Measurements from ENCODE around the gene GTF2H1.
"Not testable (repeated sequence)": the region's sequence is repeated elsewhere in the genome, so short reads cannot be mapped to it uniquely, and the experiment has no call there.

GTF2H1 gene

DNA sequence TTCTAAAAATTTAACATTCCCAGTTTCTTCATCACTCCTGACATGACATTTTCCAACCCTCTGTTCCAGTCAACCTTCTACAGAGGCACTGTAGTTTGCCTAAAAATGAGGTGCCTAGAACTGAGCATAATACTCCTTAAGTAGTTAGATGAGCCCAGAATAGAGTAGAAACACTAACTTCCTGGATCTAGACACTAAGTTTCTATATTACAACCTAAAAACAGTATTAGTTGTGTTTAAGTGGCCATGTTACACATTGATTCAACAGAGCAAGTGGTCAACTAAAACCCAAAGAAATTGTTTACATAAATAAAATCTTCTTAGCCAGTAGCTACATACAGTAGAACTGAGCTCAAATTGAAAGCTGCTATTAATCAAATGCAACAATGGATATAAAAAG is 1.8 kb upstream of the GTF2H1 start:
- no peak for DNase-seq

DNA sequence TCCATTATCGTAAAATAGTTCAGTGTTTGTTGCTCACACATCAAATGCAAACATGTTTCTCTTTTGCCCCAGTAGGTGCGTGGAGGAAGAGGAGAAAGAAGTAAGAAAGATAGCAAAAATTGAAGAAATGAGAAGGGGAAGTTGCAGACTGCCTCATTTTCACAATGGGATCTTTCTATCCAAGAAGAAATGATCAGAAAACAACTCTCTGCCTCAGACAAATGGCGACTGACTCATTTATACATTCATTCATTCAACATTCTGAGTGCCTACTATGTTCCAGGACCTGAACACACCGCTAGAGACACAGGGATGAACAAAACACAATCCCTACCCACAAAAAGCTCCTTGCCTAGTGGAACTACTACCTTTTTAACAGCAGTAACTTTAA is 794 bp upstream of the GTF2H1 start:
- DNase-seq: no peak

DNA sequence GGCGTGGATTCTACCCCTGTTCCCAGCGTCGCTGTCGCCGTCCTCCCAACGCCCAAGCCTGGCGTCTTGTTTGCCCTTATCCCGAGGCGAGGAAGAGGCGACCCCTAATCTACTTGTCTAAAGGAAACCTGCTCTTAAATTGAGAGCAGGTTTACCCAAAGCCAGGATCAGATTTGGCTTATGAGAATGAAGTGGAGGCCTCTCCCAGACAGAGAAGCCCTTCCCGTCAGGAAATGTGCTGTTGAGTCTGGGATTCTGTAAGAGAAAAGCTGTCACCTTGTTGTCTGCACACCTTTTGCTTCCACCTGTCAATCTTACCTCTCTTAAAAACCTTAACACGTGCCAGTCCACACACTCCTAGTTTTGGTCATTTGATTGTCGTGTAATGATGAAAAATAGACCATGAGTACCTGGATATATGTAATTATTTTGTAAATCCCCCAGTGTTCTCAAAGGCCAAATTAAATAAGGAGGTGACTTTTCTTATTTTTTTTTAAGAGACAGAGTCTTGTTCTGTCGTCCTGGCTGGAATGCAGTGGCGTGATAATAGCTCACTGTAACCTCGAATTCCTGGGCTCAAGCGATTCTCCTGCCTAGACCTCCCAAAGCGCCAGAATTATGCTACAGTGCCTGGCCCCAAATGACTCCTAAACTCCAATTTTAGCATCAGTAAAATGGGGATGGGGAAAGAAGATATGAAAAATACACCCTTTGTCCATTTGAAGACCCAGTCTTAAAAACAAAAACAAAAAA is 627 bp downstream of the GTF2H1 start:
- no peak for DNase-seq

DNA sequence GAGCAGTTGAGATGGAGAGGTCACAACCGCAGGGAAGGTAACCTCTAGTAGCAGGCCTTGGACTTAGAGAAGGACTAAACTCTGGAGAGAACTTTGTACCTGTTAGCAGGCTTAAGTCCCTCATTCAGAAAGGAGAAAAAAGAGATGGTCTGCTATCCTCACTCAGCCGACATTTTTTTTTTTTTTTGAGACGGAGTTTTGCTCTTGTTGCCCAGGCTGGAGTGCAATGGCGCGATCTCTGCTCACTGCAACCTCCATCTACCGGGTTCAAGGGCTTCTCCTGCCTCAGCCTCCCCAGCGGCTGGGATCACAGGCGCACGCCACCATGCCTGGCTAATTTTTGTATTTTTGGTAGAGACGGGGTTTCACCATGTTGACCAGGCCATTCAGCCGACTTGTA is 1.5 kb downstream of the GTF2H1 start:
- not testable (repeated sequence) for DNase-seq

DNA sequence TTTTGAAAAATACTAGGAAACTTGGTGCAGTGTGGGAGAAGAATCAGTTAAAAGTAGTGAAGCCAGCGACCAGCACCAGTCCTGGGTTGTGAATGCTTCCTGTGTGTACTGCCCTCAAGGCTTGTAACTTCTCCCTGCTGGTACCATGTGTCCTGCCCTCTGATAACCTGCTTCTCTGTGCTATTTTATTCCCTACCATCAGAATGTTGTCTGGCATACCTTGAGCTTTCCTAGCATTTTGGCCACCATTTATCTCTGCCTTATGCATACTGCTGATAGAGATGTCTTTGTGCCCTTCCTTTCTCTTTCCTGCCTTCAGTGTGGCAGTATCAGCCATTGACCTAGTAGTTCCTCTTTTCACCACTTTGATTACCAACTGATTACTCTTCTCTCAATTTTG is 2.0 kb downstream of the GTF2H1 start:
- no peak for DNase-seq

DNA sequence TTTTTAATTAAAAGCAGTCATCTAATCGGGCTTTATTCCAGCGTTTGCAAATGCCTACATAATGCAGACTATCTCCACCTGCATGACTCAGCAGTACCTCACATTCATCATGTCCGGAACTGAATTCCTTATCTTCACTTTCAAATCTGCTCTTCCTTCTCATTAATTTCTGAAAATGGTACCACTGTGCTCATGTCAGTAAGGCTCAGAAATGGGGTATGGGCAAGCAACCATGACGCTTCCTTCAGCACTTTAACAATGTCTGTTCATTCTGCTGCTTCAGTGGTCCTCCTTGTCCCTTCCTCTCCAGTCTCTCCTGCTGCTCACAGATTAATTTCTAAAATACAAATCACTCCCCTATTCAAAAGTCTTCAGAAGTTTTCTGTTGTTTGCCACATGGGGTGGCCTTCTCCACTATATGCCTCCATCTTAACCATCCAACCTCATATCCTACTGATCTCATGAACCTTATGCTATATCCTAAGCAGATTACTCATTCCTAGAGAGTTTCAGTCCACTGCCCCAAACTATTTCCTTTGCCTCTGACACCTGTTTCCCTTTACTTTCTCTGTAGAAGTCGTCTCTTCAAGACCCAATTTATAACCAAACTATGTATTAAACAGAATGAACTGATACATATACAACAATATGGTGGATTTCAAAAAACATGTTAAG is 7.0 kb downstream of the GTF2H1 start:
- DNase-seq: no peak

DNA sequence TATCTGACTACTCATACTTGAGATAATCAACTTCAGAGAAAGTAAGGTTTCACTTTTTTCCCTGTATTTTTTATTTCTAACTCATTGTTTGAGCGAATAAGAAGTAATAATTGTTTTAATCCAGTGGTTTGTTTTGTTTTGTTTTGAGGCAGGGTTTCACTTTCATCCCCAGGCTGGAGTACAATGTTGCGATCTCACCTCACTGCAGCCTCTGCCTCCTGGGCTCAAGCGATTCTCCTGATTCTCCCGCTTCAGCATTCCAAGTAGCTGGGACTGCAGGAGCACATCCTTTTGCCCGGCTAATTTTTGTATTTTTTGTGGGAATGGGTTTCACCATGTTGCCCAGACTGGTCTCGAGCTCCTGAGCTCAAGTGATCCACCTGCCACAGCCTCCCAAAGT is 8.6 kb downstream of the GTF2H1 start:
- DNase-seq: no peak

DNA sequence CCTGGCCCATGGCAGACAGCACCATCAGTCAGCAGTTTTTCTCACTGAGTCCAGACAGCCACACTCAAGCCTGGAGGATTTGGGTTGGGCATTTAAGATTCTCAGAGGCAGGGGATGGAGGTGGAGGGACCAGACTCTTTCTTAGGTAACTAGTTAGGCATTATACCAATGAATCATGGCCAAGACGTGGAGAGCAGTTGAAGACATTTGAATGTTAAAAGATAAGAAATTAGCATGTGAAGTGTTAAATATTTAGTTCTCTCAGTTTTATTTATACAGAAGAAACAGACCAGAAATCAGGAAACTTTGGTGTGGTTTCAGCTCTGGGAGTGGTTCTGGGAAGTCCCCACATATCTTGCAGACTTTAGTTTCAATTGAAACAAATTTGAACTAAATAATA is 9.9 kb downstream of the GTF2H1 start:
- DNase-seq: no peak

DNA sequence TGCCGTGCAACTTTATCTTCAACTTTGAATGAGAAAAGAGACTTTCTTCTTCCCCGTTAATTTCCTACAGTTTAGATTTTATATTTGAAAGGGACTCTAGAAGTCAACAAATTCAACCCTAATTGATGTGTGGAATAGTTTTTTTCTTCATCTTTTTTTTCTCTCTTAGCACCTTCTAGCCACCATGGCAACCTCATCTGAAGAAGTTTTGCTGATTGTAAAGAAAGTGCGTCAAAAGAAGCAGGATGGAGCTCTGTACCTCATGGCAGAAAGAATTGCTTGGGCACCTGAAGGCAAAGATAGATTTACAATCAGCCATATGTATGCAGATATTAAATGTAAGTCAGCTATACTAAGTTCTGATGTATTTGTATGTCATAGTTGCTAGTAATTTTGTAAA is 10.5 kb downstream of the GTF2H1 start:
- DNase-seq: no peak

DNA sequence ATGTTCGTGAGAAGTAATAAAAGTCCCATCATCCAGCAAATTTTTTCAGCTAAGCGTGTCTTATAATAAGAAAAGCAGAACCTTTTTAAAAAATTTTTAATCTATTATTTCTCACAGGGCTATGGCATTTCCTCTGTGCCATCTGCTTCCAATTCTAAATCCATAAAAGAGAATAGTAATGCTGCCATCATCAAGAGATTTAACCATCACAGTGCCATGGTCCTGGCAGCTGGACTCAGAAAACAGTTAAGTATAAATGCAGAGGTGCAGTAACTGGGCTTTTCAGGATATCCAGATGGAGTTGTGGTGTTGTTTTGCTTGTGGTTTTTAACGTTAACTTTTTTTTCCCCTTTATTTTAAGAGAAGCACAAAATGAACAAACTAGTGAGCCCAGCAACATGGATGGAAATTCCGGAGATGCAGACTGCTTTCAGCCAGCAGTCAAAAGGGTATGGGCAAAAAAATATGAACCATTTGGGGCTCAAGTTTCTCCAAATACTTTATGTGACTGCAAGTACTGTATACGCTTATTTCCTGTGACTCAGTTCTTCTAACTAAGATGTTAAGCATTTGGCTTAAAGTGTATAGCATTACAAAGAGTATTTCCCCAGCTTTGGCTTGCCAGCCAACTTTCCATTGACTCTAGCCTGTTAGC is 25.2 kb downstream of the GTF2H1 start:
- DNase-seq: no peak

DNA sequence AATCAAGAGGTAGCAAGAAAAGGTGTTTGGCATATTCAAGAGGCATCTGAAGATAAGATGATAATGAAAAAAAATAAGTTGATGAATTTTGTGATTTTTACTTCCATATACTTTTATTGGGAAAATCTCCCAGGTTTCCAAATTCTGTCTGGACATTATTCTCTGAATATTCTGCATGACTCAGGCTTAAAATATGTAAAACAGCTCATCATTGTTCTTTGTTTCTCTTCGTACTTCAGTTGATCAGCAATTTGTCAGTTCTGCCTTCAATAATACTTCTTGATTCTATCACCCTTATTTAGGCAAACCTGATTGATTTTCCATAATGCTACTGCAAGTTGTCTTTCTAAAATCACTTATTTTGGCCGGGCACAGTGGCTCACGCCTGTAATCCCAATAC is 30.2 kb downstream of the GTF2H1 start:
- no peak for DNase-seq

DNA sequence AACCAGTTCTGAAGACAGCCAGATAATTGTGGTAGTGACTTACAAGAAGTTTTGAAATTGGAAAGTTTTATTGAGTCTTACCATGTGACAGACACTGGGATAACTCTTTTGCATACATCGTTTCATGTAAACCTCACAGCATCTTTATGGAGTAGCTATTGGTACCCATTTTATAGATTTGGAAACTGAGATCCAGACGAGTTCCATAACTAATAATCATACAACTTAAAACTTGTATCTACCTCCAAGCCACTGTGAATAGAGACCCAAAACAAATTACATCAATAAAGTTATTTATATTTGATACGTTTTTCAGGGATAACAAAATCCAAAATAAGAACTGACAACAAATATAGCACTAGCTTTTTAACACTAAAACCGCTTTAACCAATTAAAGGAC is 36.3 kb downstream of the GTF2H1 start:
- DNase-seq: no peak

DNA sequence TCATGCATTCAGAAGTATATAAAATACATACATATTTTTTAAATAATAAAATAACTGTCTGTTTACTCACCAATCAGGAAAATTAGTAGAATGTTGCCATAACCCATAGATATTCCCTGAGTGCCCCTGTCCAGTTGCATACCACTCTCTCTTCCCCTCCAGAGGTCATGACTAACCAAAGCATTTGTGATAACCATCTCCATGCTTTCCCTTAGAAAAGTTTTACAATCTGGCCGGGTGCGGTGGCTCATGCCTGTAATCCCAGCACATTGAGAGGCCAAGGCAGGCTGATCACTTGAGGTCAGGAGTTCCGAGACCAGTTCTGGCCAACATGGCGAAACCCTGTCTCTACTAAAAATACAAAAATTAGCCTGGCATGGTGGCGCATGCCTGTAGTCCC is 38.8 kb downstream of the GTF2H1 start:
- no peak for DNase-seq

DNA sequence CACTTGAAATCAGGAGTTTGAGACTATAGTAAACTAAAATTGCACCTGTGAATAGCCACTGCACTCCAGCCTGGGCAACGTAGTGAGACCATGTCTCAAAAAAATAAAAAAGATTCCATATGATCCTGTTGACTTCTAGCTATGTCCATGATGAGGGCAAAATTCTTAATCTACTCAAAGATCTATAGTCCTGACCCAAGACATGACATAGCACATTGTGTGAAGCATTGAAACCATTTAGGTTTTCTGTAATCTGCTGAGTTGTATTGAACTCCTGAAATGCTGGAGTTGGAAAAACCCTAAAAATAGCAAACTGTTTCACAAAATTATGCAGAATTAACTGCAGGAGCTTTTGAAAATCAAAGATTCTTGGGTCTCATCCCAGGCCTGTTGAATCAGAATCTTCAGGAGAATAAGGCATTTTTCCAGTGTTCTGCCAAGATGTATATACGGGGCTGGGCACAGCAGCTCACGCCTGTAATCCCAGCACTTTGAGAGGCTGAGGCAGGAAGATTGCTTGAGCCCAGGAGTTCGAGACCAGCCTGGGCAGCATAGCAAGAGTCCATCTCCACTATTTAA is 42.2 kb downstream of the GTF2H1 start:
- DNase-seq: no peak

DNA sequence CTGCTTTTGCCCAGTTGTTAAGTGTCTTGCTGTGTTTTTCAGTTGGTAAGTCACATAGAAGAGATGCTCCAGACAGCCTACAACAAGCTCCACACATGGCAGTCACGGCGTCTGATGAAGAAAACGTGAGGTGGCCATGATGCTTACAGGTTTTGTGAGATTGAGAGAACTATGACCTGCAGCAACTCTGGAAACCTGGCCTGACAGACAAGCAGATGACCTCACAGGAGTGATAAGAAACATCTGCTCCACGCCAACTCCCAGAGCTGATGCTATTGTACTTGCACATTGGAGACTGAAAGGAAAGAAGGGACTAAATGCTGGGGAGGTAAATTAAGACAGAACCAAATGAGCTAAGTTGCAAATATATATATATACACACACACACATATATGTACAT is 43.4 kb downstream of the GTF2H1 start:
- no peak for DNase-seq

DNA sequence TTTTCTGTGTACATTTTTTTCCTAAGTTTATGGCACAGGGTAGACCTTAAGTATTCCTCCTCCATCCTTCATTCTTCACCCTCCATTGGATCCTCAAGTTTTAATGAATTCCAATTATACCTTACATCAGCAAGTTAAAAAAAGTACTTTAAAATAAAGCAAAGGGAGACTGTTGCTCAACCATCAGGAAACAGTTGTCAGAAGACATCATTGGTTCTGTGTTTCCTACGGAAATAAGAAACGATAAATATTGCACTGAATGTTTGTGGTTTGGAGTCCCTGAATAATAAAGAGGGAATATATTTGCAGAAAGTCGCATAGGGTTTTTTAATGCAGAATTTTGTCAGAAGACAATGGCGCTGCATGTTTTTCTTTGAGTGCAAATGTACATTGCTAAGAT is 43.9 kb downstream of the GTF2H1 start:
- no peak for DNase-seq

DNA sequence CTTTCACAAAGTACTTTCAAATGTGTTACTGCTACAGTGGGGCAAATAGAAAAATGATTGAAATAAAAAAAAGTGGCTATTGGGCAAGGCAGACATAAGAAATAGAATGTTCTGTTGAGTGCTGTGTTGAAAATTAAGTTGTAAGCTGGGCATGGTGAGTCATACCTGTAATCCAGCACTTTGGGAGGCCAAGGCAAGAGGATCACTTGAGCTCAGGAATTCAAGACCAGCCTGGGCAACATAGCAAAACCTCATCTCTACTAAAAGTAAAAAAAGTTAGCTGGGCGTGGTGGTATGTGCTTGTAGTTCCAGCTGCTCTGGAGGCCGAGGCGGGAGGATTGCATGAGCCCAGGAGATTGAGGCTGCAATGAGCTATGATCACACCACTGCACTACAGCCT is 45.1 kb downstream of the GTF2H1 start:
- DNase-seq: no peak

DNA sequence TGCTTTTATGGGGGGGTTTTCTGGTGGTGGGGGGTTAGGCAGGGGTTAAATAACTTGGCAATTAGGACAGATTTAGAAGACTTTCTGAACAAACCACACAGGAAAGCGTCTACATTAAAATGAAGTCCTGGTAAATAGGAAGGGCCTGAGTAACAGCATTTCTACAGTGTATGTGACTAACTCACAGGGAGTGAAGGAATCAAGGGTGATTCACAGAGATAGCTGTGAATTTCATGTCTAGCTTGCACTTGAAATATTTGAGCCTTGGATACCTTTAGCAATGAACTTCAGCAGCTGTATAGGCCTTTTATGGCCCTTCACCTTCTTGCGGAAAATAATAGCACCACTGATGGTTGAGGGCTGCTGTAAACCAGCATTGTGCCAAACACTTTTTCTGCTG is 45.9 kb downstream of the GTF2H1 start:
- DNase-seq: no peak

DNA sequence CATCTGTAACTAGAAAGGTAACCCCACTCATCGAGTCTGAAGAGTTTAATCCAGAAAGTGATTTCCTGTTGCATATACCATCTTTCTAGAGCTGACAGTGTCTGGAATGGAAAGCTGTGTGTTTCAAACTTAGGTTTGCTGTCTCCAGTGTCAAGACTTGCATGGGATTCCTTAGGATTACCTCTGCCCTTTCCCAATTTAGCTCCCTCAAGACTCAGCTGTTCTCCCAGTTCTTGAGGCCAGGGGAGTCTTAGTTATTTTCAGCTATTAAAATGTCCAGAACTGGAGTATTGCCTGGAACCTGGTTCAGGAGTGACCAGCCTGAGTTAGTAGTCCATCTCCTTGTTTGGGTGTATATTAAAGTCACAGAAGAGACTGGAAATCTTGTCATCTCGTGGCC is 47.0 kb downstream of the GTF2H1 start:
- DNase-seq: no peak

DNA sequence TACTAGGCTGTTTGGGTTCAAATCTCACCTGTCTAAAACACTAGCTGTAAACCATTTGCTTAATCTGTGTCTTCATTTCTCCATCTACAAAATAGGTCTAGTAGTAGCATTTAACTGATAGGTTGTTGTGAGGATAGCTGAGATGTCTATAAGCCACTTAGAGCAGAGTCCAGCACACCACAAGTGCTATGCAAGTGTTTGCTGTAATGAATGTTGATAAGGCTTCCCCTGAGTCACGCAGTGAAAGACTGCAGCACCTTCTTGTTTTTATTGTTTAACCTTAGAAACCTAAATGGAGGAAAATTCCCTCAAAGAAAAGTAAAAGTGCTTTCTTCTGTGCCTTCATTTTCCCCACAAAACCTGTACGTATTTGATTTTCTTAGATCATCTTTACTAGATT is 48.9 kb downstream of the GTF2H1 start:
- no peak for DNase-seq

DNA sequence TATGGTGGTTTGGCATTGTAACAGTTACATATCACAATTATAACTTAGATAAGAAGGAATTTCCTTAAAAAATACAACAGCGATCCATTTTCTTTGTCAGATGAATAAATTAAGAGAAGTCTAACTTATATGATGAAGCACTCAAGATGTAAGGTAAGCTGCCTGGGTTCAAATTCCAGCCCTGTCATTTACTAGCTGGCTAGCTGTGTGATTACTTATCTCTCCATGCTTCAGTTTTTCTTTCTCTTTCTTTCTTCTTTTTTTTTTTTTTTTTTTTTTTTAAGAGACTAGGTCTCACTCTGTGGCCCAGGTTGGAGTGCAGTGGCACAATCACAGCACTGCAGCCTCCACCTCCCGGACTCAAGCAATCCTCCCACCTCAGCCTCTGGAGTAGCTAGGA is 49.8 kb downstream of the GTF2H1 start:
- no peak for DNase-seq

DNA sequence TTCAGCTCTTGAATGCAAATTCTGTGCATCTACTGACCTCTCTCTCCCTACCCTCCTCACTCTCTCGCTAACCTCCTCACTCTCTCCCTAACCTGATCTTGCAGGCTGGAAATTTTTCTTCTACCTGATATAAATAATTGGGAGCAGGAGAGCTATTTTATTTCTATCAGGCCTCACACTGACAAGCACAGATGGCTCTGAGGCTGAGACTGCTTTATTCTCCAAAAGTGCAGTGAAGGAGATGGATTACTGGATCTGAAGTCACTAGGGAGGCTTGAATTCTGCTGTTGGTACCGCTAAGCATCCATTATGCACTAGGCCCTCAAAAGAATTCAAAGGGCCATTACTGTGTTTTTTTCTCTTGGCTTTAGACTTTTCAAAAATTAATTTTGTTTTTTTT is 52.6 kb downstream of the GTF2H1 start:
- DNase-seq: no peak

DNA sequence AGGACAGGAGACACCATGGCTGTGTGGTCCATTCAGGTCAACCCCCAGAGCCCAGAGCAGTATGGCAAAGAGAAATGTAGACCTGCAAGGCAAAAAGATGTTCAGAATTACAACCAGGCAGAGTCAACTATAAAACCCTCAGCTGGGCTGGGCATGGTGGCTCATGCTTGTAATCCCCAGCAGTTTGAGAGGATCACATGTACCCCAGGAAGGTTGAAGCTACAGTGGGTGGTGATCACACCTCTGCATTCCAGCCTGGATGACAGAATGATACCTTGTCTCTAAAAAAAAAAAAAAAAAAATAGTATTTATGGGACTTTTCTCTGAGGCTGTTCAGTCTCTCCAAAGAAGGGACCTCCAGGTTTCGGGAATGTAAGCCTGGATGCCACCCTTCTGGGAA is 53.6 kb downstream of the GTF2H1 start:
- no peak for DNase-seq

DNA sequence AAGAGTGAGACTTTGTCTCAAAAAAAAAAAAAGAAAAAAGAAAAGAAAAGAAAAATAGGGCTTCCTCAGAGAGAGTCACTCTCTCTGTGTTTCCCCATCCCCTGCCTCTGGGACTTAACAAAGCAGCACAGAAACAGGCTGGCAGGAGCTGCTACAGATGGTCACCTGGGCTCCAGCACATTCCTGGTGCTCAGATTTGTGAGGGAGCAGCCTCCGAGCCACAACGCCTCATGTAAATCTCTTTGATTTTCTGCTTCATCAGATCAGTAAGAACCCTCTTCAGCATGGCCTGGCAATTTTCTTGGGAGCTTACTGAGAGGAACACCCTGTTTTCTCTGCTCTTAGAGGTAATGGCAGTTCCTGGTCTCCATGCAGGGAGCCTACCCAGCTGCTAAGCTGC is 56.8 kb downstream of the GTF2H1 start:
- DNase-seq: no peak
